Right lobe of liver (tissue), 6 donors: ENCODE results near the gene DIS3L2. TPM values are rescaled to one million over a fixed set of nuclear protein-coding genes. Genes with fewer than 3 reads are reported as not detected.

ENCODE experiments used
- ATAC-seq, 4 donors: fragments of 200-7000 bp; cut with Tn5 transposase; one replicate each; pipeline ENCODE4 v1.9.1; 2020; ENCODE audit warnings: mild to moderate bottlenecking in 4 of 4, moderate library complexity in 4 of 4
- DNase-seq, 3 donors: peaks; one replicate each; pipeline ENCODE4 v3.0.0-alpha.2; 2020
- H3K27ac ChIP-seq, 3 donors: fragments of 200-600 bp; one replicate each; pipeline ENCODE4 v1.8.0; 2022
- H3K27me3 ChIP-seq, 2 donors: fragments of 200-600 bp; one replicate each; pipeline ENCODE4 v1.8.0; 2022
- H3K36me3 ChIP-seq, 4 donors: fragments of 200-600 bp; sonication (generic) in 1 of 4; one replicate each; pipeline versions ENCODE4 v1.5.1 to v1.8.0; 2017 to 2022; ENCODE audit warnings: control low read depth in 1 of 4
- H3K4me1 ChIP-seq, 4 donors: fragments of 200-600 bp; sonication (generic) in 1 of 4; one replicate each; pipeline versions ENCODE4 v1.5.1 to v1.8.0; 2017 to 2022; ENCODE audit warnings: control low read depth in 1 of 4
- H3K4me3 ChIP-seq, 3 donors: fragments of 200-600 bp; one replicate each; pipeline ENCODE4 v1.8.0; 2022
- H3K9me3 ChIP-seq, 4 donors: fragments of 200-600 bp; sonication (generic) in 1 of 4; one replicate each; pipeline versions ENCODE4 v1.5.1 to v1.8.0; 2017 to 2022; ENCODE audit warnings: control low read depth in 1 of 4
- CTCF ChIP-seq, 4 donors: fragments of 200-600 bp in 3 of 4; fragments of 450-650 bp in 1 of 4; IDR thresholded peaks; one replicate each; pipeline versions ENCODE4 v1.5.1 to v1.8.0; 2016 to 2022; ENCODE audit warnings: antibody characterized with exemption in 4 of 4, mild to moderate bottlenecking in 2 of 4
- POLR2A ChIP-seq: fragments of 450-650 bp; IDR thresholded peaks from one replicate; pipeline ENCODE4 v1.6.1; 2017; ENCODE audit warnings: antibody characterized with exemption, mild to moderate bottlenecking
- WGBS: methylation state at CpG from one replicate; pipeline ENCODE4 v1.1.6; 2018; ENCODE audit warnings: low coverage, low lambda C conversion rate; ENCODE audit not compliant: insufficient coverage; ENCODE audit errors: missing lambda C conversion rate; 5-methylcytosine and 5-hydroxymethylcytosine counted together
- intact Hi-C, 2 donors: fragments of 100-400 bp; cut with DNase I; formaldehyde crosslinking; loops; one replicate each; pipeline versions ENCODE4 v1.11.2 to v1.14.1; 2022
- total RNA-seq, 6 experiments: library from RNA; depleted of rRNA in 2 of 6; stranded (reverse); fragments of >200 nt in 2 of 6; fragmentation: NEBNext Ultra II Directional in 3 of 6; extraction: Animal tissue kit (Norgen Biotek cat#: 25700) in 3 of 6; gene quantifications; one replicate each; pipeline versions ENCODE4 v1.1.0 to v1.2.4, GENCODE V29; 2016 to 2023
- donor health status: DM: no; HTN: yes; CAD: no.
- donor health status: DM: no; HTN: no; CAD: no.
- donor health status: DM: no; HTN: no; CAD: no.
- donor health status: DM: no; HTN: yes; CAD: no.
- donor health status: DM: no; HTN: yes; CAD: no.

The DIS3L2 gene
- total RNA-seq, 6 experiments from 2014 or later, result 8.1 to 22.3 (median 16.7) TPM

GRCh38 chr2:232235716-232236115, 274.2 kb downstream of the DIS3L2 start:
- DNase-seq (peak in 1 of 3 donors; percentile 25), ATAC-seq (peak in 2 of 4 donors; percentile 43 to 65)
- H3K36me3 ChIP-seq, result peaks cover 0 to 5% (median 0%) of the 10 kb centered on the region in 4 donors
- intact Hi-C loops, result no loop called here
- H3K9me3 ChIP-seq, result no peaks in the 10 kb centered on the region
- H3K4me3 ChIP-seq, result no peak overlapping the region
- H3K27ac ChIP-seq, result no peak overlapping the region
- H3K27me3 ChIP-seq, result no peaks in the 10 kb centered on the region
- no peak for TF ChIP-seq CTCF (IDR thresholded peaks at IDR 0.05)
- no peak for TF ChIP-seq POLR2A
- 80% methylated on average over 2 of the region's 5 CpGs for WGBS
- peaks cover 0 to 10% (median 0%) of the 10 kb centered on the region in 4 donors for H3K4me1 ChIP-seq

GRCh38 chr2:232236200-232236599, 274.7 kb downstream of the DIS3L2 start:
- Histone ChIP-seq H3K4me3 (no peak overlapping the region), H3K4me1 (peaks cover 0 to 10% (median 0%) of the 10 kb centered on the region in 4 donors), H3K9me3 (no peaks in the 10 kb centered on the region), H3K27me3 (no peaks in the 10 kb centered on the region), H3K27ac (no peak overlapping the region), H3K36me3 (peaks cover 0 to 5% (median 0%) of the 10 kb centered on the region in 4 donors)
- ATAC-seq (peak in 3 of 4 donors; percentile 41 to 88 (median 58)), DNase-seq (no peak)
- intact Hi-C loops, result no loop called here
- TF ChIP-seq CTCF (IDR thresholded peaks at IDR 0.05), result no peak
- TF ChIP-seq POLR2A, result no peak

GRCh38 chr2:232237464-232237863, 276.0 kb downstream of the DIS3L2 start:
- WGBS, result 93% methylated on average over 5 of the region's 5 CpGs
- peaks cover 0 to 10% (median 0%) of the 10 kb centered on the region in 4 donors for H3K4me1 ChIP-seq
- DNase-seq, result no peak

GRCh38 chr2:232238108-232238507, 276.6 kb downstream of the DIS3L2 start:
- intact Hi-C loops, result no loop called here
- H3K27ac ChIP-seq, result no peak overlapping the region

More at GRCh38 chr2:232237464-232237863, 276.0 kb downstream of the DIS3L2 start:
- intact Hi-C loops, result no loop called here
- peaks cover 0 to 5% (median 0%) of the 10 kb centered on the region in 4 donors for H3K36me3 ChIP-seq
- ATAC-seq, result no peak
- no peaks in the 10 kb centered on the region for H3K27me3 ChIP-seq
- H3K4me3 ChIP-seq, result no peak overlapping the region
- TF ChIP-seq CTCF (IDR thresholded peaks at IDR 0.05) (no peak), POLR2A (no peak)
- H3K27ac ChIP-seq, result no peak overlapping the region
- no peaks in the 10 kb centered on the region for H3K9me3 ChIP-seq

More at GRCh38 chr2:232238108-232238507, 276.6 kb downstream of the DIS3L2 start:
- Histone ChIP-seq H3K4me1 (peaks cover 0 to 10% (median 0%) of the 10 kb centered on the region in 4 donors), H3K4me3 (no peak overlapping the region), H3K9me3 (no peaks in the 10 kb centered on the region), H3K36me3 (peaks cover 0 to 5% (median 0%) of the 10 kb centered on the region in 4 donors), H3K27me3 (no peaks in the 10 kb centered on the region)
- TF ChIP-seq POLR2A (no peak), CTCF (IDR thresholded peaks at IDR 0.05) (no peak)
- DNase-seq (no peak), ATAC-seq (no peak)
- 65% methylated on average over 2 of the region's 2 CpGs for WGBS
